Skeletal muscle satellite cell (primary cell): ENCODE data around the gene VSIR.

Experiments
- H3K27me3 ChIP-seq: 2 replicates; pipeline ENCODE4 v1.7.0; 2013; ENCODE audit warnings: low read length; ENCODE audit not compliant: control insufficient read depth, insufficient read depth
- H3K36me3 ChIP-seq: 2 replicates; pipeline ENCODE4 v1.7.0; 2013; ENCODE audit warnings: mild to moderate bottlenecking, control low read depth, low read length; ENCODE audit not compliant: insufficient read depth
- H3K4me1 ChIP-seq: 2 replicates; pipeline ENCODE4 v1.7.0; 2013; ENCODE audit warnings: low read length; ENCODE audit not compliant: control insufficient read depth, insufficient read depth
- H3K4me2 ChIP-seq: 2 replicates; pipeline ENCODE4 v1.7.0; 2013; ENCODE audit warnings: mild to moderate bottlenecking, low read length
- H3K4me3 ChIP-seq: 2 replicates; pipeline ENCODE4 v1.7.0; 2013; ENCODE audit warnings: low read length
- H3K9ac ChIP-seq: 2 replicates; pipeline ENCODE4 v1.7.0; 2013; ENCODE audit warnings: mild to moderate bottlenecking, low read depth, low read length, moderate library complexity
- H3K9me3 ChIP-seq: replicated peaks from 2 replicates; pipeline ENCODE4 v1.7.0; 2013; ENCODE audit warnings: mild to moderate bottlenecking, control low read depth, low read length

Gene VSIR

GRCh38 chr10:71755179-71755879 is 18.0 kb downstream of the VSIR start:
- Histone ChIP-seq H3K4me2 (no peak overlapping the region), H3K9ac (no peak overlapping the region), H3K9me3 (no peaks in the 10 kb centered on the region), H3K27me3 (peaks cover 20% of the 10 kb centered on the region), H3K4me1 (peaks cover 10% of the 10 kb centered on the region), H3K4me3 (no peak overlapping the region), H3K36me3 (no peaks in the 10 kb centered on the region)

GRCh38 chr10:71754562-71754961 is 18.8 kb downstream of the VSIR start:
- Histone ChIP-seq H3K9ac (no peak overlapping the region), H3K36me3 (no peaks in the 10 kb centered on the region)

GRCh38 chr10:71753960-71754505 is 19.3 kb downstream of the VSIR start:
- no peak overlapping the region for H3K4me3 ChIP-seq
- H3K9ac ChIP-seq = no peak overlapping the region
- H3K36me3 ChIP-seq = no peaks in the 10 kb centered on the region
- no peak overlapping the region for H3K4me2 ChIP-seq
- no peaks in the 10 kb centered on the region for H3K9me3 ChIP-seq
- H3K27me3 ChIP-seq = peaks cover 20% of the 10 kb centered on the region
- peaks cover 11% of the 10 kb centered on the region for H3K4me1 ChIP-seq

More at GRCh38 chr10:71754562-71754961, 18.8 kb downstream of the VSIR start:
- Histone ChIP-seq H3K27me3 (peaks cover 20% of the 10 kb centered on the region), H3K9me3 (no peaks in the 10 kb centered on the region), H3K4me2 (no peak overlapping the region), H3K4me3 (no peak overlapping the region), H3K4me1 (peaks cover 10% of the 10 kb centered on the region)

GRCh38 chr10:71753091-71753959 is 20.0 kb downstream of the VSIR start:
- Histone ChIP-seq H3K4me3 (no peak overlapping the region), H3K36me3 (no peaks in the 10 kb centered on the region), H3K27me3 (peaks cover 20% of the 10 kb centered on the region)

GRCh38 chr10:71752391-71753090 is 20.8 kb downstream of the VSIR start:
- H3K4me3 ChIP-seq = no peak overlapping the region
- no peaks in the 10 kb centered on the region for H3K36me3 ChIP-seq
- no peaks in the 10 kb centered on the region for H3K9me3 ChIP-seq
- no peak overlapping the region for H3K9ac ChIP-seq
- H3K4me2 ChIP-seq = no peak overlapping the region
- H3K4me1 ChIP-seq = peaks cover 11% of the 10 kb centered on the region
- H3K27me3 ChIP-seq = peaks cover 20% of the 10 kb centered on the region

More at GRCh38 chr10:71753091-71753959, 20.0 kb downstream of the VSIR start:
- Histone ChIP-seq H3K9ac (no peak overlapping the region), H3K4me2 (no peak overlapping the region), H3K9me3 (no peaks in the 10 kb centered on the region), H3K4me1 (peaks cover 15% of the 10 kb centered on the region)

GRCh38 chr10:71751515-71752224 is 21.6 kb downstream of the VSIR start:
- peaks cover 16% of the 10 kb centered on the region for H3K27me3 ChIP-seq
- peaks cover 10% of the 10 kb centered on the region for H3K4me1 ChIP-seq
- no peak overlapping the region for H3K4me2 ChIP-seq
- no peaks in the 10 kb centered on the region for H3K9me3 ChIP-seq
- no peak overlapping the region for H3K4me3 ChIP-seq
- no peak overlapping the region for H3K9ac ChIP-seq
- no peaks in the 10 kb centered on the region for H3K36me3 ChIP-seq

- Histone ChIP-seq H3K27me3 (peaks cover 9% of the 10 kb centered on the region), H3K4me3 (no peak overlapping the region), H3K9me3 (no peaks in the 10 kb centered on the region), H3K4me1 (peaks cover 5% of the 10 kb centered on the region), H3K36me3 (no peaks in the 10 kb centered on the region), H3K4me2 (no peak overlapping the region), H3K9ac (no peak overlapping the region)
Measured at GRCh38 chr10:71750986-71751385, 22.3 kb downstream of the VSIR start.

GRCh38 chr10:71750124-71750841 is 23.0 kb downstream of the VSIR start:
- Histone ChIP-seq H3K36me3 (no peaks in the 10 kb centered on the region), H3K9me3 (no peaks in the 10 kb centered on the region), H3K4me3 (no peak overlapping the region), H3K27me3 (peaks cover 6% of the 10 kb centered on the region), H3K4me2 (no peak overlapping the region), H3K9ac (no peak overlapping the region), H3K4me1 (peaks cover 5% of the 10 kb centered on the region)

- no peak overlapping the region for H3K4me3 ChIP-seq
Measured at GRCh38 chr10:71749396-71749795, 23.9 kb downstream of the VSIR start.

GRCh38 chr10:71748671-71749191 is 24.6 kb downstream of the VSIR start:
- no peaks in the 10 kb centered on the region for H3K36me3 ChIP-seq
- peaks cover 4% of the 10 kb centered on the region for H3K27me3 ChIP-seq
- H3K9ac ChIP-seq = no peak overlapping the region
- peaks cover 5% of the 10 kb centered on the region for H3K4me1 ChIP-seq
- no peak overlapping the region for H3K4me3 ChIP-seq
- no peaks in the 10 kb centered on the region for H3K9me3 ChIP-seq
- H3K4me2 ChIP-seq = no peak overlapping the region

More at GRCh38 chr10:71749396-71749795, 23.9 kb downstream of the VSIR start:
- Histone ChIP-seq H3K9me3 (no peaks in the 10 kb centered on the region), H3K4me1 (peaks cover 5% of the 10 kb centered on the region), H3K9ac (no peak overlapping the region), H3K4me2 (no peak overlapping the region), H3K27me3 (peaks cover 4% of the 10 kb centered on the region), H3K36me3 (no peaks in the 10 kb centered on the region)
